ENCODE measurements around the gene EME2.

Gene EME2

GRCh38 chr16:1793578-1794220 lies 21.1 kb downstream of the EME2 start, which contains the start of gene IGFALS:
Gene IGFALS, minus strand, starts transcription at chr16:1793705. Its CDS starts 53 bp downstream, at chr16:1793652.
- no peak for DNase-seq

GRCh38 chr16:1794221-1794871 lies 21.7 kb downstream of the EME2 start:
- no peak for DNase-seq

- DNase-seq: no peak
Measured at GRCh38 chr16:1794908-1795666, 22.5 kb downstream of the EME2 start.

- DNase-seq: peak; percentile 69
Measured at GRCh38 chr16:1799263-1799662, 26.7 kb downstream of the EME2 start.

- no peak for DNase-seq
Measured at GRCh38 chr16:1800701-1801100, 28.1 kb downstream of the EME2 start.

GRCh38 chr16:1807626-1808025 lies 35.0 kb downstream of the EME2 start:
- DNase-seq: no peak

- no peak for DNase-seq
Measured at GRCh38 chr16:1808691-1809090, 36.1 kb downstream of the EME2 start.

GRCh38 chr16:1809281-1809801 lies 36.7 kb downstream of the EME2 start:
- DNase-seq: no peak

GRCh38 chr16:1810106-1810505 lies 37.5 kb downstream of the EME2 start:
- no peak for DNase-seq

GRCh38 chr16:1810536-1810935 lies 37.9 kb downstream of the EME2 start:
- DNase-seq: no peak

- DNase-seq: peak; percentile 86
Measured at GRCh38 chr16:1812732-1813163, 40.1 kb downstream of the EME2 start.

- no peak for DNase-seq
Measured at GRCh38 chr16:1815461-1815860, 42.9 kb downstream of the EME2 start.

- no peak for DNase-seq
Measured at GRCh38 chr16:1816396-1817275, 44.0 kb downstream of the EME2 start.

- no peak for DNase-seq
Measured at GRCh38 chr16:1817276-1817589, 44.6 kb downstream of the EME2 start.

GRCh38 chr16:1817716-1818115 lies 45.1 kb downstream of the EME2 start:
- no peak for DNase-seq

- DNase-seq: no peak
Measured at GRCh38 chr16:1818204-1818872, 45.7 kb downstream of the EME2 start.

GRCh38 chr16:1818873-1819525 lies 46.4 kb downstream of the EME2 start:
- DNase-seq: no peak

GRCh38 chr16:1819611-1820010 lies 47.0 kb downstream of the EME2 start:
- DNase-seq: no peak

- DNase-seq: peak; percentile 98
Measured at GRCh38 chr16:1820096-1820945, 47.7 kb downstream of the EME2 start.

- DNase-seq: no peak
Measured at GRCh38 chr16:1820946-1821290, 48.3 kb downstream of the EME2 start.

All from hematopoietic multipotent progenitor cell treated with erythropoietin and hydrocortisone succinate and interleukin-3 and kit ligand, for 8 days (in vitro differentiated cells).